ENCODE results near the gene C19orf25. TPM values are rescaled to one million over a fixed set of nuclear protein-coding genes. Genes with fewer than 3 reads are reported as not detected.
A peak's percentile ranks its signal among the peaks of the same experiment; 100 is the strongest.

The C19orf25 gene
- total and polyA plus RNA-seq, 9 of the 15 experiments (the other 6 are each of a cell fraction or from before 2014, with no cell fraction given), result 0.79 to 96.0 (median 36.1) TPM

GRCh38 chr19:1459479-1459878 lies 19.5 kb downstream of the C19orf25 start:
- H3K9me3 ChIP-seq (replicated peaks; ENCODE audit: control insufficient read depth, insufficient read depth, low read depth, low read length), result no peaks in the 10 kb centered on the region
- in situ Hi-C loops (cut with MboI), result loop anchor here (5.0 kb wide), 1 partner anchor 48 kb away; no protein-coding TSS in a partner anchor
- DNase-seq (ENCODE audit: extremely low read depth in 1 of 4, low spot score in 3 of 4), result no peak
- intact Hi-C loops (cut with micrococcal nuclease), result loop anchor here (5.0 kb wide), 1 partner anchor 53 kb away; the partner anchor contains the start of gene ADAMTSL5
- H3K79me2 ChIP-seq (ENCODE audit: control insufficient read depth, insufficient read depth, low read length), result no peaks in the 10 kb centered on the region
- H3K9ac ChIP-seq (ENCODE audit: insufficient read depth in 1 of 2, low read depth in 2 of 2, low read length in 2 of 2), result no peak overlapping the region
- no peak for FAIRE-seq
- H3K27ac ChIP-seq (ENCODE audit: extremely low read depth, low read depth, low read length), result no peak overlapping the region
- ChIA-PET POLR2A (interaction anchor here (1.3 kb wide), 1 partner anchor 12 kb away, joined by 7 read pairs; no protein-coding TSS in a partner anchor), CTCF (ENCODE audit: low intra/inter-chr PET ratio) (no interaction called here)
- H3K27me3 ChIP-seq (ENCODE audit: control insufficient read depth in 2 of 2, insufficient read depth in 2 of 2, low read length in 2 of 2), result no peaks in the 10 kb centered on the region
- BruUV-seq (replicated peaks), result TSS peak; percentile 45
- peaks cover 5 to 55% of the 10 kb centered on the region in 2 experiments; a peak in 4 of 5 replicates for H3K4me1 ChIP-seq (replicated peaks in 1 of 2; ENCODE audit: control insufficient read depth in 2 of 2, insufficient read depth in 2 of 2, low read length in 2 of 2)
- H3K36me3 ChIP-seq (ENCODE audit: control insufficient read depth, insufficient read depth, low read length), result peaks cover 6% of the 10 kb centered on the region; the same call in 1 of the 3 replicates
- no peak overlapping the region for H2AFZ ChIP-seq (ENCODE audit: low read depth, low read length)
- H3K9me1 ChIP-seq (ENCODE audit: control insufficient read depth, insufficient read depth, low read length), result peaks cover 7% of the 10 kb centered on the region
- ATAC-seq, result no peak
- no peak overlapping the region for H3K4me2 ChIP-seq (ENCODE audit: insufficient read depth, low read length)
- TF ChIP-seq COPS2 (conservative IDR thresholded peaks at IDR 0.05) (no peak), POLR2AphosphoS2 (IDR thresholded peaks at IDR 0.05; ENCODE audit: low read length) (peak; percentile 77; the same call in 1 of the 2 replicates), NKRF (IDR thresholded peaks at IDR 0.05; ENCODE audit: borderline replicate concordance) (no peak), RAD21 (CRISPR knock-in tag; conservative IDR thresholded peaks at IDR 0.05 in 1 of 2, IDR thresholded peaks at IDR 0.05 in 1 of 2) (peak in 1 of 2 experiments; percentile 18; a peak in 1 of 4 replicates)
- H4K20me1 ChIP-seq (replicated peaks; ENCODE audit: control insufficient read depth, insufficient read depth, low read length), result peaks cover 25% of the 10 kb centered on the region
- H3K4me3 ChIP-seq, result no peak overlapping the region
- 30% methylated on average over 9 of the region's 9 CpGs for WGBS (ENCODE audit: insufficient coverage, low coverage, missing lambda C conversion rate)

Data from K562 (cell line).